K562 (cell line): ENCODE data around the gene NPR1. TPM values are rescaled to one million over a fixed set of nuclear protein-coding genes. Genes with fewer than 3 reads are reported as not detected.
A peak's percentile ranks its signal among the peaks of the same experiment; 100 is the strongest.

ENCODE experiments used
- BCL6 ChIP-seq: fragments of 250-450 bp; sonication (Bioruptor Pico); IDR thresholded peaks from 2 replicates; pipeline ENCODE4 v1.4.0; 2020
- CAMTA2 ChIP-seq: fragments of 250-450 bp; sonication (Bioruptor Pico); conservative IDR thresholded peaks from 2 replicates; pipeline ENCODE4 v1.5.1; 2022
- CBFB ChIP-seq: sonication (generic); formaldehyde crosslinking; IDR thresholded peaks from 2 replicates; pipeline ENCODE4 v1.4.0; 2020; ENCODE audit warnings: mild to moderate bottlenecking, missing genetic modification reagents
- CBX1 ChIP-seq: sonication (generic); IDR thresholded peaks from 2 replicates; pipeline ENCODE4 v1.6.1; 2016; ENCODE audit warnings: antibody characterized with exemption, low read depth, mild to moderate bottlenecking
- DEAF1 ChIP-seq: fragments of 450-650 bp; formaldehyde crosslinking; IDR thresholded peaks from 2 replicates; pipeline ENCODE4 v1.4.0; 2020; ENCODE audit warnings: mild to moderate bottlenecking, moderate library complexity
- FOXA3 ChIP-seq, 2 experiments: fragments of 450-650 bp in 1 of 2; sonication (generic) in 1 of 2; formaldehyde crosslinking; IDR thresholded peaks in 1 of 2; conservative IDR thresholded peaks in 1 of 2; 2 replicates each; pipeline versions ENCODE4 v1.4.0 to v1.8.0; 2020 to 2022; ENCODE audit warnings: mild to moderate bottlenecking in 2 of 2, missing genetic modification reagents in 1 of 2
- FOXK2 ChIP-seq, 2 experiments: fragments of 450-650 bp; IDR thresholded peaks in 1 of 2; conservative IDR thresholded peaks in 1 of 2; 2 replicates each; pipeline ENCODE4 v1.6.1; 2016; ENCODE audit warnings: low read depth in 2 of 2, mild to moderate bottlenecking in 1 of 2
- KDM2B ChIP-seq: fragments of 250-450 bp; sonication (Bioruptor Pico); IDR thresholded peaks from 2 replicates; pipeline ENCODE4 v1.8.0; 2021; ENCODE audit warnings: mild to moderate bottlenecking, moderate library complexity
- KDM5B ChIP-seq: fragments of 200-600 bp; sonication (generic); IDR thresholded peaks from 2 replicates; pipeline ENCODE4 v1.6.1; 2012; ENCODE audit warnings: low read depth, mild to moderate bottlenecking, moderate library complexity, low read length, control low read depth, inconsistent platforms; ENCODE audit not compliant: insufficient replicate concordance
- KLF6 ChIP-seq: fragments of 250-450 bp; sonication (Bioruptor Pico); IDR thresholded peaks from 2 replicates; pipeline ENCODE4 v1.4.0; 2020; ENCODE audit warnings: mild to moderate bottlenecking, moderate library complexity, borderline replicate concordance
- NFATC3 ChIP-seq: fragments of 450-650 bp; IDR thresholded peaks from 2 replicates; pipeline ENCODE4 v1.6.1; 2017; ENCODE audit warnings: mild to moderate bottlenecking
- RNF2 ChIP-seq: sonication (generic); IDR thresholded peaks from 2 replicates; pipeline ENCODE4 v1.6.1; 2016
- SAFB ChIP-seq: fragments of 200-400 bp; formaldehyde crosslinking; IDR thresholded peaks from 2 replicates; pipeline ENCODE4 v1.6.1; 2017; ENCODE audit warnings: low read depth, low read length, borderline replicate concordance
- SMC3 ChIP-seq: conservative IDR thresholded peaks from 2 replicates; pipeline ENCODE4 v1.6.1; 2011; ENCODE audit warnings: low read depth, low read length, improper control_type of control experiment; ENCODE audit not compliant: insufficient read depth
- SNIP1 ChIP-seq: fragments of 450-650 bp; IDR thresholded peaks from 2 replicates; pipeline ENCODE4 v1.7.1; 2017; ENCODE audit warnings: low read depth, mild to moderate bottlenecking
- TAF9B ChIP-seq: fragments of 450-650 bp; IDR thresholded peaks from 2 replicates; pipeline ENCODE4 v1.6.1; 2018; ENCODE audit warnings: mild to moderate bottlenecking; ENCODE audit not compliant: partially characterized antibody
- TEAD4 ChIP-seq, 2 experiments: sonication (generic) in 1 of 2; formaldehyde crosslinking in 1 of 2; IDR thresholded peaks; 2 replicates each; pipeline versions ENCODE4 v1.6.1 to v1.8.0; 2012 to 2022; ENCODE audit warnings: borderline replicate concordance in 1 of 2, inconsistent platforms in 1 of 2, low read length in 1 of 2, mild to moderate bottlenecking in 1 of 2, missing genetic modification reagents in 1 of 2
- ZFP36 ChIP-seq: fragments of 150-350 bp; IDR thresholded peaks from 2 replicates; pipeline ENCODE4 v1.6.1; 2018; ENCODE audit warnings: low read length, low read depth; ENCODE audit not compliant: partially characterized antibody
- ZNF143 ChIP-seq: sonication (generic); formaldehyde crosslinking; IDR thresholded peaks from 2 replicates; pipeline ENCODE4 v1.9.0; 2022; ENCODE audit warnings: mild to moderate bottlenecking, missing genetic modification reagents
- ZNF354B ChIP-seq: fragments of 250-450 bp; sonication (Bioruptor Pico); IDR thresholded peaks from 2 replicates; pipeline ENCODE4 v1.4.0; 2020
- ZNF584 ChIP-seq: fragments of 200-800 bp; sonication (Bioruptor generic); IDR thresholded peaks from 2 replicates; pipeline ENCODE4 v1.6.1; 2016; ENCODE audit warnings: low read depth, mild to moderate bottlenecking, missing genetic modification characterization, missing compliant biosample characterization
- ZNF764 ChIP-seq: fragments of 250-450 bp; sonication (Bioruptor Pico); IDR thresholded peaks from 2 replicates; pipeline ENCODE4 v1.4.0; 2020; ENCODE audit warnings: low read depth, mild to moderate bottlenecking, moderate library complexity
- polyA plus RNA-seq, 8 experiments: library from polyadenylated mRNA; depleted of rRNA in 4 of 8; stranded (reverse) in 5 of 8; unstranded in 3 of 8; fragments of >200 nt; fragmentation: Nextera tagmentation in 2 of 8; fragmentation: Illumina TruSeq in 1 of 8; extraction: Ambion mirVana in 2 of 8; extraction: Trizol in 1 of 8; gene quantifications; 2 replicates each; pipeline versions ENCODE4 v1.2.1 to v1.2.3, GENCODE V29; 2011 to 2014; ENCODE audit warnings: inconsistent platforms in 1 of 8, missing spikeins in 1 of 8
- total RNA-seq, 7 experiments: library from RNA; depleted of rRNA in 6 of 7; stranded (reverse); fragments of >200 nt in 6 of 7; fragmentation: Illumina TruSeq in 2 of 7; extraction: Trizol in 2 of 7; gene quantifications; 2 replicates each; pipeline versions ENCODE4 v1.2.1 to v1.2.3, GENCODE V29; 2011 to 2021; ENCODE audit warnings: low replicate concordance in 1 of 7
- TF ChIP-seq, protein P1 (sequence below): fragments of 450-650 bp; IDR thresholded peaks from 2 replicates; pipeline ENCODE4 v1.6.1; 2016; ENCODE audit warnings: missing biosample characterization, missing genetic modification characterization
- TF ChIP-seq, protein P2 (sequence below): sonication (generic); formaldehyde crosslinking; IDR thresholded peaks from 2 replicates; pipeline ENCODE4 v1.8.0; 2022; ENCODE audit warnings: missing genetic modification reagents, mild to moderate bottlenecking, moderate library complexity, borderline replicate concordance

Gene NPR1
- total and polyA plus RNA-seq, 9 of the 15 experiments (the other 6 are each of a cell fraction or from before 2014, with no cell fraction given): 0.05 to 0.16 (median 0.06) TPM; not detected in 6

DNA sequence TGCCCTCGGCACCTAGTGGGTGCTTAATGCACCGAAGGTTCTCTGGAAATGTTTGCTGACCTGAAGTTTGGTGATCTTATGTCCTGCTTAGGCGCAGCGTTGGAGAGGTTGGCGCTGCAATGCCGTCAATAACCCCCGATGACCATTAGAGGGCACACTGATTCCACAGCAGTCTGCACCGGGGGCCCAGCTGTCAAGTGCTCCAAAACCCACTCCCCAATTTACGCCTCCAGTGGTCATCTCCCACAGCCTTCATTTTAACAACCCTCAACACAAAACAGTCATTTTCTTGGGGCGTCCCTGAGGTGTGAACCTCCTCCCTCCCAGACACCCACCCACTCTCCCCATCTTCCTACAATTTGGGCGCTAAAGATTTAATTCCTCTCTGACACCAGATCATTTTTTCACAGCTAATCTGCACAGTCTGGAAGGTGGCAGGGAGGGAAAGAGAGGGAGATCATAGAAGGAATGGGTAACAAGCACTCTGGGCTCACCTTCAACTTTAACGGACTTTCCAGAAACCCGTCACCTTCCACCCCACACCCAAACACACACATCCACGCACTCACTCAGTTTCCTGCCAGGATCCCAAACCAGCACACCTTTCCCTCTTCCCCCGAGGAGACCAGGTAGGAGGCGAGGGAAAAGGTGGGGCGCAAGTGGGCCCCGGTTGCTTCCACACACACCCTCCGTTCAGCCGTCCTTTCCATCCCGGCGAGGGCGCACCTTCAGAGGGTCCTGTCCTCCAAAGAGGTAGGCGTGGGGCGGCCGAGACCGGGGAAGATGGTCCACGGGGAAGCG lies 570 bp upstream of the NPR1 start (continued):
- 0 out of 2 replicates have a peak, but pooled peaks have one; percentile 17 for TF ChIP-seq TEAD4 (IDR thresholded peaks at IDR 0.05; ENCODE audit: low read length)
- TF ChIP-seq TEAD4 (CRISPR knock-in tag; IDR thresholded peaks at IDR 0.05; ENCODE audit: borderline replicate concordance): 0 out of 2 replicates have a peak, but pooled peaks have one; percentile 54
- TF ChIP-seq FOXA3 (CRISPR knock-in tag; conservative IDR thresholded peaks at IDR 0.05 in 1 of 2, IDR thresholded peaks at IDR 0.05 in 1 of 2): no peak
- no peak for TF ChIP-seq ZNF143 (CRISPR knock-in tag)
- TF ChIP-seq CAMTA2 (CRISPR knock-in tag): no peak
- TF ChIP-seq KDM2B: no peak
- TF ChIP-seq ZFP36: no peak
- TF ChIP-seq, protein P1, sequence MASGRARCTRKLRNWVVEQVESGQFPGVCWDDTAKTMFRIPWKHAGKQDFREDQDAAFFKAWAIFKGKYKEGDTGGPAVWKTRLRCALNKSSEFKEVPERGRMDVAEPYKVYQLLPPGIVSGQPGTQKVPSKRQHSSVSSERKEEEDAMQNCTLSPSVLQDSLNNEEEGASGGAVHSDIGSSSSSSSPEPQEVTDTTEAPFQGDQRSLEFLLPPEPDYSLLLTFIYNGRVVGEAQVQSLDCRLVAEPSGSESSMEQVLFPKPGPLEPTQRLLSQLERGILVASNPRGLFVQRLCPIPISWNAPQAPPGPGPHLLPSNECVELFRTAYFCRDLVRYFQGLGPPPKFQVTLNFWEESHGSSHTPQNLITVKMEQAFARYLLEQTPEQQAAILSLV (tag): no peak
- TF ChIP-seq ZNF584: no peak
- TF ChIP-seq DEAF1: peak; percentile 86
- TF ChIP-seq KDM5B: no peak
- TF ChIP-seq SNIP1: no peak
- peak; percentile 77 for TF ChIP-seq SMC3
- TF ChIP-seq TAF9B: no peak
- TF ChIP-seq SAFB: no peak
- TF ChIP-seq ZNF764 (CRISPR knock-in tag): no peak
- no peak for TF ChIP-seq CBX1
- TF ChIP-seq, protein P2, sequence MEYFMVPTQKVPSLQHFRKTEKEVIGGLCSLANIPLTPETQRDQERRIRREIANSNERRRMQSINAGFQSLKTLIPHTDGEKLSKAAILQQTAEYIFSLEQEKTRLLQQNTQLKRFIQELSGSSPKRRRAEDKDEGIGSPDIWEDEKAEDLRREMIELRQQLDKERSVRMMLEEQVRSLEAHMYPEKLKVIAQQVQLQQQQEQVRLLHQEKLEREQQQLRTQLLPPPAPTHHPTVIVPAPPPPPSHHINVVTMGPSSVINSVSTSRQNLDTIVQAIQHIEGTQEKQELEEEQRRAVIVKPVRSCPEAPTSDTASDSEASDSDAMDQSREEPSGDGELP (CRISPR knock-in tag): peak; percentile 67
- no peak for TF ChIP-seq ZNF354B (CRISPR knock-in tag)
- no peak for TF ChIP-seq KLF6 (CRISPR knock-in tag)
- TF ChIP-seq BCL6: no peak
- no peak for TF ChIP-seq CBFB
- TF ChIP-seq FOXK2 (conservative IDR thresholded peaks at IDR 0.05 in 1 of 2, IDR thresholded peaks at IDR 0.05 in 1 of 2; ENCODE audit: low read depth in 2 of 2): no peak
- no peak for TF ChIP-seq RNF2
- no peak for TF ChIP-seq NFATC3
